GM21381 (cell line): ENCODE data around the gene TRMT44.
"Not testable (repeated sequence)": the region's sequence is repeated elsewhere in the genome, so short reads cannot be mapped to it uniquely, and the experiment has no call there.

Experiments
- ATAC-seq: cut with Tn5 transposase; IDR thresholded peaks from one replicate; pipeline ENCODE4 v1.9.1; 2021; ENCODE audit warnings: mild to moderate bottlenecking, moderate library complexity; ENCODE audit not compliant: unreplicated experiment

Gene TRMT44

DNA sequence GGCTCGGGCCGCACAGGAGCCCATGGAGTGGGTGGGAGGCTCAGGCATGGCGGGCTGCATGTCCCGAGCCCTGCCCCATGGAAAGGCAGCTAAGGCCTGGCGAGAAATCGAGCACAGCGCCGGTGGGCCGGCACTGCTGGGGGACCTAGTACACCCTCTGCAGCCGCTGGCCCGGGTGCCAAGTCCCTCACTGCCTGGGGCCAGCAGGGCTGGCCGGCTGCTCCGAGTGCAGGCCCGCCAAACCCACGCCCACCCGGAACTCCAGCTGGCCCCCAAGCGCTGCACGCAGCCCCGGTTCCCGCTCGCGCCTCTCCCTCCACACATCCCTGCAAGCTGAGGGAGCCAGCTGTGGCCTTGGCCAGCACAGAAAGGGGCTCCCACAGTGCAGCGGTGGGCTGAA, 50.9 kb downstream of the TRMT44 start:
- not testable (repeated sequence) for ATAC-seq

DNA sequence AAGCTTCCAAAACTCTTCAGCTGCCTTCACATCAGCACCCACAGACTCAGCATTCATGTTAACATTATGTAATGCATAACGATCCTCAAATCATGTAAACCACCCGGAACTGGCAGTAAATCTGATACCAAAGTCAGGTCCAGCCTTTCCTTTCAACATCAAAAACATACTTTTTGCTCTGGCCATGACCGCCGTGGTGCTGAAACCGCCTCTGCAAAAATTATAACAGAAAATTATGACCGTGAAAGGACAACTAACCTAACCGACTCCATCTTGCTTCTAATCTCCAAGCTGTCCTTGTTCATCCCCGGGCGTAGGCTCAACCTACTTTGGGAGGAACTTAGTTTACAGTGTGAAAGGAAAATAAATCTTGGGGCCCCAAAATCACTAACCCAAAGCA, 51.6 kb downstream of the TRMT44 start:
- ATAC-seq, result no peak

DNA sequence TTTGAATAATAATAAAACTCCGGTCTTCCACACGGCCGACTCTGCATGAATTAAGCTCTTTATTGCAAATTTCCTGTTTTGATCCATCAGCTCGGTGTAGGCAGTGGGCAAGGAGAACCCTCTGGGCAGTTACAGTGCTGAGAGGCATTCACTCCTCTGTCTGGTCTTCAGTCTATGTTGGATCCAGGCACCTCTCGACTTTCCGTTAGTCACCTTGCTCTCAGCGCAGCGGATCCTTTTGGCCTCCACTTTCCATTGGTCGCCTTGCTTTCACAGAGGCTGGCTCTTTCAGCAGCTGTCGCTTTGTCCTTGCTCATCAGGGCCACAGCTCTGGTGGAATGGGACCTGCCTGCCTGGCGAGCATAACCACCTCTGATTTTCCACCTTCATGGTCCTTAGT, 52.9 kb downstream of the TRMT44 start:
- ATAC-seq, result no peak

DNA sequence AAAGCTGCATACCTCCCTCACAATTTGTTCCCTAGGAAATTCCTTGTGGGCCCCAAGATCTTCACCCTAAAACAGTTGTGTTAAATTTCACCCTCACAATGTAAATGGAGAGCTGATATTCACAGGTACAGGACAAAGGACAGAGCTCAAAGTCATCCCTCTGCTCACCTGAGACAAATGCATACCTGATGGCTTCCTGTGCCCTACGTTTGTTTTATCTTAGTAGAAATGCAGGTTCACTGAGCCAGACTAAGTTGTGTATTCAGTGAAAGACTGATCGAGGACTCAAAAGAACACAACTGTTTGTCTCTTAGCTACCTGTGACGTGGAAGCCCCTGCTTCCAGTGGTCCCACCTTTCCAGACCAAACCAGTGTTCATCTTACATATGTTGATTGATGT, 53.6 kb downstream of the TRMT44 start:
- no peak for ATAC-seq

DNA sequence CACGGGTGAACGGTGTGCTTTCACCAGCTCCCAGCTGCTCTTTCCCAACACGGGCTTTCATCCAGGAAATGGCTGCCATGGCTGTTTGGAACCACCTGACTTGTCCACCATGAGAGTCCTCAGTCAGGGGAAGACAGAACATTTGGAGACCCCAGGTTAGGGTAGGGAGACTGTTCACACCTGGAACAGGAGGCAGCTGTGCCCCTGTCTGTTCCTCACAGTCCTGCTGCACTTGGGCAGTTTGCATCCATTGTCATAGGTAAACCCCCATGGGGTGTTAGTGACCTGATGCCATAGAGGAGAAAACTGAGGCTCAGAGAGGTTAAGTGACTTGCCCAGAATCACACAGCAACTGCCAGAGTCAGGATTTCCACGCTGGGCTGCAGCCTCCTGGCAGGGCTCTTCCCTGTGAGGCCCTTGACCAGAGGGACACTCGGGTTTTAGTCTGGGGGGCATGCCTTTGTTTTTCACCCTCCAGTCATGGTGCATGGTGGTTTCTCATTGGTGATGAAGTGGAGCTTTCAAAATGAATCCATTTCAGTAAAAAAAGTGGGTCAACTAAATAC, 54.5 kb downstream of the TRMT44 start:
- ATAC-seq, result no peak

DNA sequence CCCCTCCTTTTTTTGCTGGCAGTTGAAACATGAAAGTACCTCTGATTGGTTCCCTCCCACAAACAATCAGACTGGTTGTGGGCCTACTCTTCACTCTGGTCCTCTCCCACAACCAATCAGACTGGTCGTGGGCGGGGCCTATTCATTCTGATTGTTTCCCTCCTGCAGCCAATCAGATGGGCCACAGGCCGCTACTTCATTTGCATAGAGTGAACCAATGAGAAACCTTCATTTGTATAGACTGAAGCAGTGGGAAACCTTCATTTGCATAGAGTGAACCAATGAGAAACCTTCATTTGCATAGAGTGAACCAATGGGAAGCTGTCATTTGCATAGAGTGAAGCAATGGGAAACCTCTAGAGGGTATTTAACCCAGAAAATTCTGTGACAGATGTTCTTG, 55.2 kb downstream of the TRMT44 start:
- no peak for ATAC-seq

- no peak for ATAC-seq
Measured at GRCh38 chr4:8497762-8498161, 57.2 kb downstream of the TRMT44 start.

GRCh38 chr4:8500966-8501365, 60.4 kb downstream of the TRMT44 start:
- ATAC-seq, result no peak

- no peak for ATAC-seq
Measured at GRCh38 chr4:8501781-8502180, 61.2 kb downstream of the TRMT44 start.

- ATAC-seq, result no peak
Measured at GRCh38 chr4:8502371-8502770, 61.8 kb downstream of the TRMT44 start.

DNA sequence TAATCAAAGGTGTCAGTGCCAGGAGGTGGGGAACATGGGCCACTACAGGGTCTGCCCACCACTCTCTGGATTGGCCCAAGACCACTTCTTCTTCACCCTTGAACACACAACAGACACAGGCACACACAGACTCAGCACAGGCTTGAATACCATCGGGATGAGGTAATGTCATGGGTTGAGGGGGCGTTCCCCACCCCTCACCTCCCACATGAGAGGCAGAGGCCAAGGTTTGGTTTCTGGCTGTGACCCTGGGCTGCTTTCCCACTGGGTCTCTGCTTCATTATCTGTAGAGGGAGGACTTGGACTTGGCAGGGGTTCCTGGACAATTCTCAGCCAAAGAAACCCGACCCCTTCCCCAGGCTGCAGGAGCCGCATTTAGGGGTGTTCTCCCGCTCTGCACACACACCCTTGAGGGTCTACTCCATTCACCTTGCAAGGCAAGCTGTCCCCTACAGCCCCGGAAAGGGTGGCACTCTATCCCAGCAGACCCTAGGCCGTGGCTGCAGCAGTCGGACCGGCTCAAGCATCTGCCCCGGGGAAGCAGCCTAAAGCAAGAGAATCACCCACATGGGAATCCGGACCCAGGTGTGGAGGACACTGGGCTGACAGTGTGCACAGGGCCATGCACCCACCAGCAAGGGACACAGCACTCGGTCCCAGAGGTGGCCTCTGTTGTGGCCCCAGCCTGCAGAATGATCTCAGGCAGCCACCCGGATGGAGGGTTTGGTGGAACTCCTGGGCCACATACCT, 62.4 kb downstream of the TRMT44 start:
- ATAC-seq, result no peak

- no peak for ATAC-seq
Measured at GRCh38 chr4:8503801-8504200, 63.2 kb downstream of the TRMT44 start.

DNA sequence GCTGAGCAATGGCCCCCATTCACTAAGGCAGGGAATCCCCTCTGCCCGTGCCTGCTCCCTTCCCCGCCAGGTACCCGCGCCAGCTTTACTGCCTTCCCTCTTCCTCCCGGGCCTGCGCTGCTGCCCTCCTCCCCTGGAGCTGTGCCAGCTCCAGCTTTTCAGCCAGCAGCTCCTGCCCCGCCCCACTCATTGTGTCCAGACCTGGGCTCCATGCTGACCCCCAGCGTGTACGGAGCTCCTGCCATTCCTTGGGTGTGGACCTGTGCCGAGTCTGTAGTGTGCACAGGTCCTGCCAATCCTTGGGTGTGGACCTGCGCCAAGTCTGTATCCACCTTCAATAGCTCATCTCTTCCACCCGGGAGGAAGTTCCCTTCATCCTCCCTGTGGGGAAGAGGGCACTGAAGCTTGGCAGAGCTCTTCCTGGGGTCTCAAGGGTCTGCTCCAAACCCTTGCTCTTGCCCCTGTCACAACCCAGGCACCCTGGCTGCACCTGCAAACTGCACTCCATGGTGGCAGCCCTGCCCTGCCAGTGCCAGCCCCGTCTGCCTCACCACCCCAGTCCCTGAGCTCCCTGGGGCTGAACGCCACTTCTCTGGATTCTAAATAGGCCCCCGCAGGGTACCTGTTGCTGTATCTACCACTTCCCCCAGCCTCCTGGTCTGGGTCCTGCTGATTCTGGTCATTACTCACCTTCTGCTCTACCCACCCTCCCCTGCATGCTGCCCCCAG, 63.9 kb downstream of the TRMT44 start:
- no peak for ATAC-seq

DNA sequence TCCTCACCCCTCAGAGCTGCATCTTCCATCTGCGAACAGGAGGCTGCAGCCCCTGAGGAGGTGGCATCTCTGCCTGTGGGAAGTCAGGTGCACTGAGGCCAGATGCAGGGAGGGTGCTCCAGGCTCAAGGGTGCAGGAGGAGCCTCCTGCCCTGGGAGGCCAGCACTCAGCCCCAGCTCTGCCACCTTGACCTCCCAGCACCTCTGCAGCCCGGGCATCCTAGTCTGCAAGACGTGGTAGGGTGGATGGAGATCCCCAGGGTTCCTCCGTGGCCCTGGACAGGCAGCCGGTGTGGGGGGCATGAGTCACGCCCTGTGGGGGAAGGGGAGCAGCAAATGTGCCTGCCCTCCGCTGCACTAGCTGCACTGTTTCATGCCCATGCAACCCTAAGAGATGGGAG, 64.7 kb downstream of the TRMT44 start:
- ATAC-seq, result no peak

DNA sequence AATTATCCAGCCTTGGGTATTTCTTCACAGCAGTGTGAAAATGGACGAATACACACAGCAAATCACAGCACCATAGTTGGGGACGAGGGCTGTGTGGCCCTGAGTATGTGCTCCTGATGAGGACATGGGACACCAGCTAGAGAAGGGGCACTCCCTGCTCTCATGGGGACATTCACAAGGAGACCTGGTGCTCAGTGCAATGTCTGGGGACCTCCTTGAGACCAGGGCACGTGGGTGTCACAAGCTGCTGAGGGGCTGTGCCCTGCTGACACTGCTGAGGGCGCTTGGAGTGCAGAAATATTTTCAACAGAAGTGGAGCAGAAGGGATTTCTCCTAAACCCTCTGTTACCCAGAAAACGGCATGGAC, 65.4 kb downstream of the TRMT44 start:
- no peak for ATAC-seq

GRCh38 chr4:8506373-8507195, 66.0 kb downstream of the TRMT44 start:
- ATAC-seq, result no peak

DNA sequence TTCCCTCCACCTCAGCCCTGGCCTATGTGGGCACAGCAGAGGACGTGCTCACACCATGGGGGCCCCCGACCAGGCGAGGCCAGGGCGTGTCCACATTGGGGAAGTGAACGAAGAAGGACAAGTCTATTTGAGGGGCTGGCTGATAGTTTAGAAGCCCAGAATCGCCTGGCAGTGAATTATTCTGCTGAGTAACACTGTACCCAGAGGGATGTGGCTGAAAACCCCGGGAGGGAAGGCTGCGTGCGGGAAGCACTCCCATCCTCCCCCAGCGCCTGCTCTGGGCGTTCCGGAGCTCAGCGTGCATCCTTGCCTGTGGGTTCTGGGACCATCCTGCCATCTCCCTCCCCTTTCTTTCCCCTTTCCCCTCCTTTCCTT, 66.6 kb downstream of the TRMT44 start:
- ATAC-seq, result no peak

DNA sequence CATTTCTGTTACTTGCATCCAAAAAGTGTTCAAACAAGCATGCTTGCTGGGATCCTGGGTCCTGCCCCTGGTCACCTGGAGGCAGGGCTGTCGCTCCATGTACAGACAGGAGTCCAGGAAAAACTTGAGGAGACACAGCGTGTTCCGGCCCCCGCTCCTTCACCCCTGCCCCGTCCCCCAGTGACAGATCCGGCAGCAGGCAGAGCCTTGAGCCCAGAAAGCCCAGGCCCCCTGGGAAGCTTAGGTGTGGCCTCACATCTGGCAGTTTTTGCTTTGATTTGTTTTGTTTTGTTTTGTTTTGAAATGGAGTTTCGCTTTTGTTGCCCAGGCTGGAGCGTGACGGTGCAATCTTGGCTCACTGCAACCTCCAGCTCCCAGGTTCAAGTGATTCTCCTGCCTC, 67.0 kb downstream of the TRMT44 start:
- no peak for ATAC-seq

- ATAC-seq, result no peak
Measured at GRCh38 chr4:8508266-8508665, 67.7 kb downstream of the TRMT44 start.

- no peak for ATAC-seq
Measured at GRCh38 chr4:8508740-8509139, 68.2 kb downstream of the TRMT44 start.

DNA sequence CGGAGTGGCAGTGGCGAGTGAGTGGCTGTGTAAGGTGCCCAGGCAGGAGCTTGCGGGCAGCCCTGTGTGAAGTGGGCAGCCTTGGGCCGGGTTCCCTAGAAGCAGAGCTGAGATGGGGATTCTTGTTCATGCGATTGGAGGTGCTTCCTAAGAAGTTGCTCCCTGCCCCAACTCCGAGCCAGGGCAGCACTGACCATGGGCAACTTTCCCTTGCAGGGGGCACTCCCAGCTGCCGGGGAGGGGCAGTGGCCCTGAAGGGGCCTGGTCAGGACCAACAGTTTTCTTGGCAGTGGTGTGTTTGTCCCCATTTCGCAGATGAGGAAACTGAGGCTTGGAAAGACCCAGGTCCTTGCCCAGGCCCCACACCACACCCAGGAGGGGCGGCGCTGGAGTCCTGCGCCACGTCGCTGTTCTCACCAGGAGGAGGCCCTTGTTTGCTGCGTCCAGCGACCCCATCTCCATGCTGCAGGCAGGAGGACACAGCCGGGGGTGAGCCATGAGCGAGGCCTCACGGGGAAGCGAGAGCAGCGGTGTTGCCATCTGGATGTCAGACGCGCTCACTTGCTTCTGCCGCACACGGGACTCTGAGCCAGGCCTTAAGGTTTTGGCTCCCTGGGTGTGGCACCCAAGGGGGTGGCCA, 68.9 kb downstream of the TRMT44 start:
- no peak for ATAC-seq
